AG10803 (cell line): ENCODE measurements around the gene OCA2.

Experiments
- DNase-seq: peaks from one replicate; pipeline ENCODE4 v3.0.0; 2010; ENCODE audit warnings: low read depth
- H3K4me3 ChIP-seq: 2 replicates; pipeline ENCODE4 v1.5.1; 2011; ENCODE audit warnings: mild to moderate bottlenecking, low read length, control low read depth
- CTCF ChIP-seq: conservative IDR thresholded peaks from 2 replicates; pipeline ENCODE4 v1.5.1; 2011; ENCODE audit warnings: mild to moderate bottlenecking, low read length, control low read depth, inconsistent platforms

OCA2 gene

GRCh38 chr15:28107111-28107903 lies 8.2 kb upstream of the OCA2 start:
- peak overlapping the region; percentile 62 for H3K4me3 ChIP-seq
- TF ChIP-seq CTCF: no peak
- no peak for DNase-seq

GRCh38 chr15:28106294-28107110 lies 7.4 kb upstream of the OCA2 start:
- no peak for TF ChIP-seq CTCF
- H3K4me3 ChIP-seq: peak overlapping the region; percentile 62

GRCh38 chr15:28105793-28106192 lies 6.7 kb upstream of the OCA2 start:
- TF ChIP-seq CTCF: no peak
- no peak for DNase-seq
- no peak overlapping the region for H3K4me3 ChIP-seq

More at GRCh38 chr15:28106294-28107110, 7.4 kb upstream of the OCA2 start:
- no peak for DNase-seq

GRCh38 chr15:28105224-28105791 lies 6.2 kb upstream of the OCA2 start:
- TF ChIP-seq CTCF: no peak
- no peak overlapping the region for H3K4me3 ChIP-seq
- DNase-seq: no peak

- TF ChIP-seq CTCF: no peak
Observed at GRCh38 chr15:28104326-28104725, 5.2 kb upstream of the OCA2 start.

GRCh38 chr15:28103831-28104230 lies 4.7 kb upstream of the OCA2 start:
- no peak for TF ChIP-seq CTCF
- no peak for DNase-seq
- no peak overlapping the region for H3K4me3 ChIP-seq

More at GRCh38 chr15:28104326-28104725, 5.2 kb upstream of the OCA2 start:
- no peak overlapping the region for H3K4me3 ChIP-seq
- DNase-seq: no peak
